Activated T-helper 1 cell treated with anti-CD3 and anti-CD28 coated beads, Interleukin-12 subunit alpha, Interleukin-12 subunit beta, Interleukin-2, Interleukin-4 antibody, amounts not matched to agents 30 ng/mL and 10 ng/mL and 1 ng/mL, durations not matched to agents 14 hours and 24 hours and 36 hours (primary cell): ENCODE data around the gene ECE2. TPM values are rescaled to one million over a fixed set of nuclear protein-coding genes. Genes with fewer than 3 reads are reported as not detected.
"Not testable (repeated sequence)": the region's sequence is repeated elsewhere in the genome, so short reads cannot be mapped to it uniquely, and the experiment has no call there.

Experiments used
- DNase-seq: peaks from one replicate; pipeline ENCODE4 v3.0.0; 2021; ENCODE audit warnings: low spot score
- H3K27ac Mint-ChIP-seq: one replicate; pipeline ENCODE4 v1.8.0; 2021; ENCODE audit warnings: mild to moderate bottlenecking, mixed read lengths
- H3K27me3 Mint-ChIP-seq: one replicate; pipeline ENCODE4 v1.8.0; 2022; ENCODE audit warnings: mild to moderate bottlenecking, moderate library complexity, mixed read lengths; ENCODE audit not compliant: insufficient read depth
- H3K36me3 Mint-ChIP-seq: one replicate; pipeline ENCODE4 v1.8.0; 2021; ENCODE audit warnings: low read depth, mixed read lengths
- H3K4me1 Mint-ChIP-seq: one replicate; pipeline ENCODE4 v1.8.0; 2021; ENCODE audit warnings: low read depth, mixed read lengths
- H3K4me3 Mint-ChIP-seq: one replicate; pipeline ENCODE4 v1.8.0; 2021; ENCODE audit warnings: mild to moderate bottlenecking, moderate library complexity, mixed read lengths
- H3K9me3 Mint-ChIP-seq: one replicate; pipeline ENCODE4 v1.8.0; 2021; ENCODE audit warnings: mixed read lengths
- intact Hi-C: fragments of 100-400 bp; cut with micrococcal nuclease; formaldehyde crosslinking; loops from one replicate; pipeline ENCODE4 v1.15.1; 2024
- total RNA-seq: library from RNA; stranded (reverse); gene quantifications from 2 replicates; pipeline ENCODE4 v1.2.3, GENCODE V29; 2022

Gene ECE2
- total RNA-seq, 1 donor from 2014 or later, result not detected

- Mint-ChIP-seq H3K9me3 (no peaks in the 10 kb centered on the region), H3K27ac (peak overlapping the region; percentile 10), H3K27me3 (peaks cover 42% of the 10 kb centered on the region), H3K4me1 (peaks cover 17% of the 10 kb centered on the region), H3K36me3 (peaks cover 8% of the 10 kb centered on the region), H3K4me3 (peak overlapping the region; percentile 83)
- intact Hi-C loops, result loop anchor here (1.0 to 5.0 kb wide), 3 partner anchors 13 to 37 kb away; partner anchors contain the start of genes EEF1AKMT4, PSMD2 and VWA5B2
- no peak for DNase-seq
These were observed 13.7 kb upstream of the ECE2 start for GRCh38 chr3:184261854-184262763.

GRCh38 chr3:184262764-184263179 lies 13.1 kb upstream of the ECE2 start:
- no peak for DNase-seq
- Mint-ChIP-seq H3K36me3 (peaks cover 8% of the 10 kb centered on the region), H3K4me1 (peaks cover 17% of the 10 kb centered on the region), H3K27ac (no peak overlapping the region), H3K27me3 (peaks cover 48% of the 10 kb centered on the region), H3K9me3 (no peaks in the 10 kb centered on the region), H3K4me3 (peak overlapping the region; percentile 75)
- intact Hi-C loops, result loop anchor here (5.0 kb wide), 1 partner anchor 35 kb away; the partner anchor contains the start of gene VWA5B2

GRCh38 chr3:184267249-184267648 lies 8.6 kb upstream of the ECE2 start:
- H3K27me3 Mint-ChIP-seq, result peaks cover 30% of the 10 kb centered on the region

GRCh38 chr3:184272269-184272668 lies 3.6 kb upstream of the ECE2 start:
- Mint-ChIP-seq H3K36me3 (no peaks in the 10 kb centered on the region), H3K4me1 (no peaks in the 10 kb centered on the region), H3K27ac (no peak overlapping the region), H3K9me3 (no peaks in the 10 kb centered on the region), H3K27me3 (peaks cover 38% of the 10 kb centered on the region), H3K4me3 (no peak overlapping the region)
- intact Hi-C loops, result no loop called here
- DNase-seq, result no peak

More at GRCh38 chr3:184267249-184267648, 8.6 kb upstream of the ECE2 start:
- H3K27ac Mint-ChIP-seq, H3K4me1 Mint-ChIP-seq, H3K9me3 Mint-ChIP-seq, intact Hi-C loops, H3K36me3 Mint-ChIP-seq, H3K4me3 Mint-ChIP-seq, DNase-seq: not testable (repeated sequence)

GRCh38 chr3:184275381-184275701 lies 481 bp upstream of the ECE2 start:
- intact Hi-C loops, result no loop called here
- no peak overlapping the region for H3K4me3 Mint-ChIP-seq
- H3K9me3 Mint-ChIP-seq, result no peaks in the 10 kb centered on the region
- H3K27me3 Mint-ChIP-seq, result peaks cover 42% of the 10 kb centered on the region
- no peak overlapping the region for H3K27ac Mint-ChIP-seq
- DNase-seq, result no peak
- no peaks in the 10 kb centered on the region for H3K36me3 Mint-ChIP-seq
- no peaks in the 10 kb centered on the region for H3K4me1 Mint-ChIP-seq

GRCh38 chr3:184277366-184277765 lies 1.5 kb downstream of the ECE2 start:
- Mint-ChIP-seq H3K36me3 (no peaks in the 10 kb centered on the region), H3K4me1 (no peaks in the 10 kb centered on the region), H3K4me3 (no peak overlapping the region), H3K9me3 (no peaks in the 10 kb centered on the region), H3K27ac (no peak overlapping the region), H3K27me3 (peaks cover 35% of the 10 kb centered on the region)
- DNase-seq, result no peak
- intact Hi-C loops, result no loop called here

GRCh38 chr3:184282941-184283340 lies 7.1 kb downstream of the ECE2 start:
- peaks cover 11% of the 10 kb centered on the region for H3K27me3 Mint-ChIP-seq
- DNase-seq, result no peak
- no peaks in the 10 kb centered on the region for H3K9me3 Mint-ChIP-seq
- no peak overlapping the region for H3K27ac Mint-ChIP-seq
- H3K4me1 Mint-ChIP-seq, result no peaks in the 10 kb centered on the region
- H3K4me3 Mint-ChIP-seq, result no peak overlapping the region
- intact Hi-C loops, result no loop called here
- no peaks in the 10 kb centered on the region for H3K36me3 Mint-ChIP-seq

- no peak overlapping the region for H3K27ac Mint-ChIP-seq
- H3K4me3 Mint-ChIP-seq, result no peak overlapping the region
- no peak for DNase-seq
- no peaks in the 10 kb centered on the region for H3K9me3 Mint-ChIP-seq
- peaks cover 8% of the 10 kb centered on the region for H3K27me3 Mint-ChIP-seq
- H3K36me3 Mint-ChIP-seq, result no peaks in the 10 kb centered on the region
- intact Hi-C loops, result no loop called here
- no peaks in the 10 kb centered on the region for H3K4me1 Mint-ChIP-seq
These were observed 7.9 kb downstream of the ECE2 start for GRCh38 chr3:184283681-184284080.

- no peak for DNase-seq
- Mint-ChIP-seq H3K4me3 (no peak overlapping the region), H3K9me3 (no peaks in the 10 kb centered on the region), H3K27me3 (peaks cover 10% of the 10 kb centered on the region), H3K27ac (no peak overlapping the region), H3K36me3 (no peaks in the 10 kb centered on the region), H3K4me1 (peaks cover 7% of the 10 kb centered on the region)
- intact Hi-C loops, result no loop called here
These were observed 8.9 kb downstream of the ECE2 start for GRCh38 chr3:184284696-184285095.

GRCh38 chr3:184289426-184289938 lies 13.7 kb downstream of the ECE2 start:
- Mint-ChIP-seq H3K36me3 (no peaks in the 10 kb centered on the region), H3K9me3 (no peaks in the 10 kb centered on the region), H3K4me1 (peaks cover 7% of the 10 kb centered on the region), H3K27ac (no peak overlapping the region), H3K27me3 (peaks cover 10% of the 10 kb centered on the region), H3K4me3 (no peak overlapping the region)
- intact Hi-C loops, result loop anchor here (1.0 to 2.0 kb wide), 4 partner anchors 39 to 394 kb away; partner anchors contain the start of gene ABCC5
- DNase-seq, result peak; percentile 46

- DNase-seq, result no peak
- Mint-ChIP-seq H3K27ac (no peak overlapping the region), H3K9me3 (no peaks in the 10 kb centered on the region), H3K36me3 (no peaks in the 10 kb centered on the region), H3K4me1 (peaks cover 7% of the 10 kb centered on the region), H3K27me3 (peaks cover 10% of the 10 kb centered on the region), H3K4me3 (no peak overlapping the region)
- intact Hi-C loops, result loop anchor here (10.0 kb wide), 1 partner anchor 846 kb away; no protein-coding TSS in a partner anchor
These were observed 14.5 kb downstream of the ECE2 start for GRCh38 chr3:184290331-184290730.

- no peaks in the 10 kb centered on the region for H3K36me3 Mint-ChIP-seq
- peaks cover 7% of the 10 kb centered on the region for H3K4me1 Mint-ChIP-seq
- H3K4me3 Mint-ChIP-seq, result no peak overlapping the region
- DNase-seq, result no peak
- intact Hi-C loops, result loop anchor here (10.0 kb wide), 1 partner anchor 846 kb away; no protein-coding TSS in a partner anchor
- peaks cover 10% of the 10 kb centered on the region for H3K27me3 Mint-ChIP-seq
- no peak overlapping the region for H3K27ac Mint-ChIP-seq
- no peaks in the 10 kb centered on the region for H3K9me3 Mint-ChIP-seq
These were observed 15.4 kb downstream of the ECE2 start for GRCh38 chr3:184291044-184291737.
